ENCODE data around the gene PRKG1.

GRCh38 chr10:51357170-51357569 is 282.9 kb downstream of the PRKG1 start:
- TF ChIP-seq CTCF (conservative IDR thresholded peaks at IDR 0.05 in 1 of 2, IDR thresholded peaks at IDR 0.05 in 1 of 2; ENCODE audit: extremely low read depth in 1 of 2, insufficient read depth in 1 of 2, low read depth in 1 of 2, low read length in 2 of 2), result no peak
- no peak for TF ChIP-seq EZH2 (IDR thresholded peaks at IDR 0.05; ENCODE audit: borderline replicate concordance, low read length)
